ENCODE measurements around the gene SCAPER.
"Not testable (repeated sequence)": the region's sequence is repeated elsewhere in the genome, so short reads cannot be mapped to it uniquely, and the experiment has no call there.

The SCAPER gene

DNA sequence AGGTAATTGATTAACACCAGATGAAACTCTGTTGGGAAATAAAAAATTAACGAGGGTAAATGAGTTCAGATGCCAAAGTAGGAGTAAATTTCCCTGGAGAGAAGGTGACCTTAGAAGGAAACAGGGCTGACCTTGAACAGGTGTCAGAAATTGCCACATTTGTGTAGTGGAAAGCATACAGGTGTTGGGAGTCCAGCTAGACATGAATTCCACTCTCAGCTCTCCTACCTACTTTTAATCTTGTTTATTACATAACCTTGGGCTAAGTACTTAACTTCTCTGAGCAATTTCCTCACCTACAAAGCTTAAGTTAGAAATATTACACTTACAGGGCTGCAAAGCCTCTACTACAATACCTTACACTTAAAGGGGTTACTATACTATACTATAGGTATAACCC is 472.5 kb downstream of the SCAPER start:
- Histone ChIP-seq H3K4me3 (ENCODE audit: severe bottlenecking) (no peak overlapping the region), H3K27ac (ENCODE audit: poor library complexity, severe bottlenecking) (no peak overlapping the region), H3K27me3 (ENCODE audit: insufficient read depth, poor library complexity, severe bottlenecking) (no peaks in the 10 kb centered on the region), H3K9me3 (ENCODE audit: severe bottlenecking) (no peaks in the 10 kb centered on the region), H3K4me1 (ENCODE audit: insufficient read depth, poor library complexity, severe bottlenecking) (peaks cover 4% of the 10 kb centered on the region), H3K36me3 (ENCODE audit: low read depth) (no peaks in the 10 kb centered on the region)
- TF ChIP-seq, protein P1, sequence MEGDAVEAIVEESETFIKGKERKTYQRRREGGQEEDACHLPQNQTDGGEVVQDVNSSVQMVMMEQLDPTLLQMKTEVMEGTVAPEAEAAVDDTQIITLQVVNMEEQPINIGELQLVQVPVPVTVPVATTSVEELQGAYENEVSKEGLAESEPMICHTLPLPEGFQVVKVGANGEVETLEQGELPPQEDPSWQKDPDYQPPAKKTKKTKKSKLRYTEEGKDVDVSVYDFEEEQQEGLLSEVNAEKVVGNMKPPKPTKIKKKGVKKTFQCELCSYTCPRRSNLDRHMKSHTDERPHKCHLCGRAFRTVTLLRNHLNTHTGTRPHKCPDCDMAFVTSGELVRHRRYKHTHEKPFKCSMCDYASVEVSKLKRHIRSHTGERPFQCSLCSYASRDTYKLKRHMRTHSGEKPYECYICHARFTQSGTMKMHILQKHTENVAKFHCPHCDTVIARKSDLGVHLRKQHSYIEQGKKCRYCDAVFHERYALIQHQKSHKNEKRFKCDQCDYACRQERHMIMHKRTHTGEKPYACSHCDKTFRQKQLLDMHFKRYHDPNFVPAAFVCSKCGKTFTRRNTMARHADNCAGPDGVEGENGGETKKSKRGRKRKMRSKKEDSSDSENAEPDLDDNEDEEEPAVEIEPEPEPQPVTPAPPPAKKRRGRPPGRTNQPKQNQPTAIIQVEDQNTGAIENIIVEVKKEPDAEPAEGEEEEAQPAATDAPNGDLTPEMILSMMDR (IDR thresholded peaks at IDR 0.05; ENCODE audit: poor library complexity, severe bottlenecking): no peak
- DNase-seq (ENCODE audit: low spot score): no peak
- ATAC-seq (ENCODE audit: low read depth): no peak

DNA sequence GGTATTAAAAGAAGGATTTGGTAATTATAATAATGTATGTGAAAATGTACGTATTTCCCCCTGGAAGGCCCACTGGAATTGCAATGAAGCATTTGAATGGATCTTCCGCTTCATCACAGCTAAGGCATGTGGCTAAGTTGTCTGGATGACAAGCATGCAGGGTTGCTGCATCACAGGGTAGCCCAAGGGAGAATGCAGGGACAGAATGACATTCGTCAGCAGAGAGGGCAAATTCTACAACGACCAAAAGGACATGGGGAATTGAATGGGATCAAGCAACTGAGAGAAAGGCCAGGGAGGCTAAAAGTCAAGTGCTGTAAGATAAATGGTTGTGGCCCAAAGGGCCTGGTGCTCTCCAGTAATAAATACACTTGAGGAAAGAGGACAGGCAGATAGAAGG is 473.2 kb downstream of the SCAPER start:
- DNase-seq (ENCODE audit: low spot score) (no peak), ATAC-seq (ENCODE audit: low read depth) (no peak)
- H3K4me3 ChIP-seq (ENCODE audit: severe bottlenecking): no peak overlapping the region
- H3K27ac ChIP-seq (ENCODE audit: poor library complexity, severe bottlenecking): no peak overlapping the region
- no peaks in the 10 kb centered on the region for H3K9me3 ChIP-seq (ENCODE audit: severe bottlenecking)
- H3K4me1 ChIP-seq (ENCODE audit: insufficient read depth, poor library complexity, severe bottlenecking): peaks cover 4% of the 10 kb centered on the region
- H3K36me3 ChIP-seq (ENCODE audit: low read depth): no peaks in the 10 kb centered on the region
- TF ChIP-seq, protein P1 (IDR thresholded peaks at IDR 0.05; ENCODE audit: poor library complexity, severe bottlenecking): no peak
- no peaks in the 10 kb centered on the region for H3K27me3 ChIP-seq (ENCODE audit: insufficient read depth, poor library complexity, severe bottlenecking)

DNA sequence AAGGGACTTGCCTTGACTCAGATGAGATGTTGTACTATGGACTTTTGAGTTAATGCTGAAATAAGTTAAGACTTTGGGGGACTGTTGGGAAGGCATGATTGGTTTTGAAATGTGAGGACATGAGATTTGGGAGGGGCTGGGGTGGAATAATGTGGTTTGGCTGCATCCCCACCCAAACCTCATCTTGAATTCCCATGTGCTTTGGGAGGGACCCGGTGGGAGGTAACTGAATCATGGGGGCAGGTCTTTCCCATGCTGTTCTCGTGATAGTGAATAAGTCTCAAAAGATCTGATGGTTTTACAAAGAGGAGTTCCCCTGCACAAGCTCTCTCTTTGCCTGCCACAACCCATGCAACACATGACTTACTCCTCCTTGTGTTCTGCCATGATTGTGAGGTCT is 474.4 kb downstream of the SCAPER start:
- H3K9me3 ChIP-seq (ENCODE audit: severe bottlenecking); H3K27ac ChIP-seq (ENCODE audit: poor library complexity, severe bottlenecking); H3K4me1 ChIP-seq (ENCODE audit: insufficient read depth, poor library complexity, severe bottlenecking); DNase-seq (ENCODE audit: low spot score); H3K27me3 ChIP-seq (ENCODE audit: insufficient read depth, poor library complexity, severe bottlenecking); H3K4me3 ChIP-seq (ENCODE audit: severe bottlenecking); ATAC-seq (ENCODE audit: low read depth); H3K36me3 ChIP-seq (ENCODE audit: low read depth): not testable (repeated sequence)

DNA sequence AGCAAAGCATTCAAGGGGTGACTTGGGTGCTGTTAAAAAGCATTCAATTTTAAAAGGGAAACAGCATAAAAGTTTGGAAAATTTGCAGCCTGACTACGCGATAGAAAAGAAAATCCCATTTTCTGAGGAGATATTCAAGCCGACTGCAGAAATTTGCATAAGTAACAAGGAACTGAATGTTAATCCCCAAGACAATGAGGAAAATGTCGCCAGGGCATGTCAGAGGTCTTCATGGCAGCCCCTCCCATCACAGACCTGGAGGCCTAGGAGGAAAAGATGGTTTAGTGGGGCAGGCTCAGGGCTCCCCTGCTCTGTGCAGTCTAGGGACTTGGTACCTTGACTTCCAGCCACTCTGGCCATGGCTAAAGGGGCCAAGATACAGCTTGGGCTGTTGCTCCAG is 475.5 kb downstream of the SCAPER start:
- no peak for ATAC-seq (ENCODE audit: low read depth)

DNA sequence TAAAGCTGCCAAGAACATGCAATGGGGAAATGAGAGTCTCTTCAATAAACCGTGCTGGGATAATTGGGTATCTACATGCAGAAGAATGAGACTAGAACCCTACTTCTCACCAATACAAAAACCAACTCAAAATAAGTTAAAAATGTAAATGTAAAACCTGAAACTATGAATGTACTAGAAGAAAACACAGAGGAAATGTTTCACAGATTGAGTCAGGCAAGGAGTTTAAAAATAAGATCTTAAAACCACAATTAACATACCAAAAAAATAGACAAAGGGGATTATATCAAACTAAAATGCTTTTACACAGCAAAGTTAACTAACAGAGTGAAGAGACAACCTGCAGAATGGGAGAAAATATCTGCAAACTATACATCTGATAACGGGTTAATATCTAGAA is 478.2 kb downstream of the SCAPER start:
- no peak for ATAC-seq (ENCODE audit: low read depth)
- TF ChIP-seq, protein P1 (IDR thresholded peaks at IDR 0.05; ENCODE audit: poor library complexity, severe bottlenecking): no peak
- Histone ChIP-seq H3K4me1 (ENCODE audit: insufficient read depth, poor library complexity, severe bottlenecking) (no peaks in the 10 kb centered on the region), H3K4me3 (ENCODE audit: severe bottlenecking) (no peak overlapping the region), H3K36me3 (ENCODE audit: low read depth) (no peaks in the 10 kb centered on the region), H3K27me3 (ENCODE audit: insufficient read depth, poor library complexity, severe bottlenecking) (no peaks in the 10 kb centered on the region), H3K9me3 (ENCODE audit: severe bottlenecking) (no peaks in the 10 kb centered on the region), H3K27ac (ENCODE audit: poor library complexity, severe bottlenecking) (no peak overlapping the region)
- no peak for DNase-seq (ENCODE audit: low spot score)

More for the DNA sequence above, 475.5 kb downstream of the SCAPER start:
- peaks cover 4% of the 10 kb centered on the region for H3K4me1 ChIP-seq (ENCODE audit: insufficient read depth, poor library complexity, severe bottlenecking)
- no peaks in the 10 kb centered on the region for H3K27me3 ChIP-seq (ENCODE audit: insufficient read depth, poor library complexity, severe bottlenecking)
- no peak overlapping the region for H3K4me3 ChIP-seq (ENCODE audit: severe bottlenecking)
- TF ChIP-seq, protein P1 (IDR thresholded peaks at IDR 0.05; ENCODE audit: poor library complexity, severe bottlenecking): no peak
- no peaks in the 10 kb centered on the region for H3K36me3 ChIP-seq (ENCODE audit: low read depth)
- H3K9me3 ChIP-seq (ENCODE audit: severe bottlenecking): no peaks in the 10 kb centered on the region
- no peak overlapping the region for H3K27ac ChIP-seq (ENCODE audit: poor library complexity, severe bottlenecking)
- DNase-seq (ENCODE audit: low spot score): no peak
